Ovary (tissue), 3 donors: ENCODE measurements around the gene ASB15.

Experiments used
- POLR2A ChIP-seq: fragments of 450-650 bp; IDR thresholded peaks from one replicate; pipeline ENCODE4 v1.6.1; 2017; ENCODE audit warnings: antibody characterized with exemption, mild to moderate bottlenecking, moderate library complexity
- TF ChIP-seq, protein P1 (sequence below), 3 donors: fragments of 450-650 bp in 2 of 3; fragments of 200-600 bp in 1 of 3; IDR thresholded peaks; one replicate each; pipeline versions ENCODE4 v1.5.1 to v1.8.0; 2016 to 2022; ENCODE audit warnings: antibody characterized with exemption in 3 of 3, mild to moderate bottlenecking in 1 of 3
- donor health status: DM: no; HTN: no; CAD: no.

GRCh38 chr7:123629281-123629680 lies 27.7 kb downstream of the ASB15 start:
- TF ChIP-seq, protein P1, sequence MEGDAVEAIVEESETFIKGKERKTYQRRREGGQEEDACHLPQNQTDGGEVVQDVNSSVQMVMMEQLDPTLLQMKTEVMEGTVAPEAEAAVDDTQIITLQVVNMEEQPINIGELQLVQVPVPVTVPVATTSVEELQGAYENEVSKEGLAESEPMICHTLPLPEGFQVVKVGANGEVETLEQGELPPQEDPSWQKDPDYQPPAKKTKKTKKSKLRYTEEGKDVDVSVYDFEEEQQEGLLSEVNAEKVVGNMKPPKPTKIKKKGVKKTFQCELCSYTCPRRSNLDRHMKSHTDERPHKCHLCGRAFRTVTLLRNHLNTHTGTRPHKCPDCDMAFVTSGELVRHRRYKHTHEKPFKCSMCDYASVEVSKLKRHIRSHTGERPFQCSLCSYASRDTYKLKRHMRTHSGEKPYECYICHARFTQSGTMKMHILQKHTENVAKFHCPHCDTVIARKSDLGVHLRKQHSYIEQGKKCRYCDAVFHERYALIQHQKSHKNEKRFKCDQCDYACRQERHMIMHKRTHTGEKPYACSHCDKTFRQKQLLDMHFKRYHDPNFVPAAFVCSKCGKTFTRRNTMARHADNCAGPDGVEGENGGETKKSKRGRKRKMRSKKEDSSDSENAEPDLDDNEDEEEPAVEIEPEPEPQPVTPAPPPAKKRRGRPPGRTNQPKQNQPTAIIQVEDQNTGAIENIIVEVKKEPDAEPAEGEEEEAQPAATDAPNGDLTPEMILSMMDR (IDR thresholded peaks at IDR 0.05), result no peak
- TF ChIP-seq POLR2A, result no peak
